ENCODE data around the gene MC1R.

GRCh38 chr16:89957216-89957785 lies 38.6 kb downstream of the MC1R start:
- TF ChIP-seq, protein P1, sequence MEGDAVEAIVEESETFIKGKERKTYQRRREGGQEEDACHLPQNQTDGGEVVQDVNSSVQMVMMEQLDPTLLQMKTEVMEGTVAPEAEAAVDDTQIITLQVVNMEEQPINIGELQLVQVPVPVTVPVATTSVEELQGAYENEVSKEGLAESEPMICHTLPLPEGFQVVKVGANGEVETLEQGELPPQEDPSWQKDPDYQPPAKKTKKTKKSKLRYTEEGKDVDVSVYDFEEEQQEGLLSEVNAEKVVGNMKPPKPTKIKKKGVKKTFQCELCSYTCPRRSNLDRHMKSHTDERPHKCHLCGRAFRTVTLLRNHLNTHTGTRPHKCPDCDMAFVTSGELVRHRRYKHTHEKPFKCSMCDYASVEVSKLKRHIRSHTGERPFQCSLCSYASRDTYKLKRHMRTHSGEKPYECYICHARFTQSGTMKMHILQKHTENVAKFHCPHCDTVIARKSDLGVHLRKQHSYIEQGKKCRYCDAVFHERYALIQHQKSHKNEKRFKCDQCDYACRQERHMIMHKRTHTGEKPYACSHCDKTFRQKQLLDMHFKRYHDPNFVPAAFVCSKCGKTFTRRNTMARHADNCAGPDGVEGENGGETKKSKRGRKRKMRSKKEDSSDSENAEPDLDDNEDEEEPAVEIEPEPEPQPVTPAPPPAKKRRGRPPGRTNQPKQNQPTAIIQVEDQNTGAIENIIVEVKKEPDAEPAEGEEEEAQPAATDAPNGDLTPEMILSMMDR (IDR thresholded peaks at IDR 0.05; ENCODE audit: control extremely low read depth in 1 of 3, insufficient read depth in 1 of 3, low read depth in 1 of 3, low read length in 3 of 3) = no peak
- TF ChIP-seq TAF1 (IDR thresholded peaks at IDR 0.05; ENCODE audit: low read depth, low read length) = no peak
- no peak for TF ChIP-seq YY1 (IDR thresholded peaks at IDR 0.05; ENCODE audit: low read depth, low read length)
- no peak for TF ChIP-seq RBBP5 (IDR thresholded peaks at IDR 0.05; ENCODE audit: borderline replicate concordance, low read depth, low read length)
- no peak for TF ChIP-seq POLR2A (IDR thresholded peaks at IDR 0.05; ENCODE audit: control extremely low read depth in 1 of 2, low read depth in 2 of 2, low read length in 2 of 2)
